Activated T-cell treated with anti-CD3 and anti-CD28 coated beads, Interleukin-2, amount 50 U/mL, for 48 hours (primary cell): ENCODE data around the gene SLC7A9.
"Not testable (repeated sequence)": the region's sequence is repeated elsewhere in the genome, so short reads cannot be mapped to it uniquely, and the experiment has no call there.

Source experiments
- DNase-seq, 2 experiments: peaks; one replicate each; pipeline ENCODE4 v3.0.0-alpha.2; 2020

SLC7A9 gene

GRCh38 chr19:32787161-32787813, 82.3 kb downstream of the SLC7A9 start:
- not testable (repeated sequence) for DNase-seq

- DNase-seq: not testable (repeated sequence)
These were observed 87.5 kb downstream of the SLC7A9 start for GRCh38 chr19:32782089-32782488.

- no peak for DNase-seq
These were observed 88.3 kb downstream of the SLC7A9 start for GRCh38 chr19:32781280-32781679.
